GM23338 (cell line): Measurements from ENCODE around the gene TXLNG. TPM values are rescaled to one million over a fixed set of nuclear protein-coding genes. Genes with fewer than 3 reads are reported as not detected.

Source experiments
- ATAC-seq: fragments of 200-7000 bp; cut with Tn5 transposase; 3 replicates; pipeline ENCODE4 v1.9.1; 2020
- DNase-seq: peaks from one replicate; pipeline ENCODE4 v3.0.0-alpha.2; 2015; ENCODE audit warnings: low spot score
- H2AFZ ChIP-seq: fragments of 200-600 bp; sonication (generic); 2 replicates; pipeline ENCODE4 v1.8.0; 2016; ENCODE audit warnings: antibody characterized with exemption, mild to moderate bottlenecking, moderate library complexity
- H3F3A ChIP-seq: fragments of 200-600 bp; sonication (generic); replicated peaks from 2 replicates; pipeline ENCODE4 v1.8.0; 2017; ENCODE audit warnings: antibody characterized with exemption, mixed run types, low read depth
- H3K27ac ChIP-seq: fragments of 200-600 bp; sonication (generic); 2 replicates; pipeline ENCODE4 v1.6.1; 2016; ENCODE audit warnings: low read depth
- H3K27me3 ChIP-seq: fragments of 200-600 bp; sonication (generic); 2 replicates; pipeline ENCODE4 v1.8.0; 2016; ENCODE audit warnings: mild to moderate bottlenecking, mixed run types, moderate library complexity; ENCODE audit not compliant: insufficient read depth
- H3K36me3 ChIP-seq: fragments of 200-600 bp; sonication (generic); 2 replicates; pipeline ENCODE4 v1.8.0; 2016; ENCODE audit warnings: mild to moderate bottlenecking; ENCODE audit not compliant: insufficient read depth
- H3K4me1 ChIP-seq: fragments of 200-600 bp; sonication (generic); 2 replicates; pipeline ENCODE4 v1.8.0; 2016; ENCODE audit warnings: mild to moderate bottlenecking, moderate library complexity; ENCODE audit not compliant: insufficient read depth
- H3K4me2 ChIP-seq: fragments of 200-600 bp; sonication (generic); 2 replicates; pipeline ENCODE4 v1.7.1; 2017; ENCODE audit warnings: mixed run types
- H3K4me3 ChIP-seq: fragments of 200-600 bp; sonication (generic); 2 replicates; pipeline ENCODE4 v1.6.1; 2016; ENCODE audit warnings: mixed run types
- H3K79me2 ChIP-seq: fragments of 200-600 bp; sonication (generic); replicated peaks from 2 replicates; pipeline ENCODE4 v1.8.0; 2017; ENCODE audit warnings: mild to moderate bottlenecking; ENCODE audit not compliant: insufficient read depth
- H3K9me2 ChIP-seq: fragments of 200-600 bp; sonication (generic); 2 replicates; pipeline ENCODE4 v1.8.0; 2017; ENCODE audit not compliant: insufficient read depth
- H4K20me1 ChIP-seq: fragments of 200-600 bp; sonication (generic); replicated peaks from 2 replicates; pipeline ENCODE4 v1.8.0; 2017; ENCODE audit warnings: mild to moderate bottlenecking; ENCODE audit not compliant: insufficient read depth
- H3K27ac Mint-ChIP-seq: 2 replicates; pipeline ENCODE4 v1.8.0; 2020; ENCODE audit warnings: inconsistent platforms, mild to moderate bottlenecking, moderate library complexity, mixed read lengths
- H3K27me3 Mint-ChIP-seq: 3 replicates; pipeline ENCODE4 v1.8.0; 2022; ENCODE audit warnings: low read depth, mild to moderate bottlenecking, moderate library complexity, mixed read lengths, inconsistent platforms; ENCODE audit not compliant: insufficient read depth, poor library complexity
- H3K36me3 Mint-ChIP-seq: 3 replicates; pipeline ENCODE4 v1.8.0; 2021; ENCODE audit warnings: low read depth, mild to moderate bottlenecking, inconsistent platforms, moderate library complexity, mixed read lengths
- H3K4me1 Mint-ChIP-seq: 3 replicates; pipeline ENCODE4 v1.8.0; 2020; ENCODE audit warnings: mild to moderate bottlenecking, inconsistent platforms, mixed read lengths
- H3K4me3 Mint-ChIP-seq: 3 replicates; pipeline ENCODE4 v1.8.0; 2021; ENCODE audit warnings: moderate library complexity, mild to moderate bottlenecking, inconsistent platforms, mixed read lengths
- H3K9me3 Mint-ChIP-seq: 3 replicates; pipeline ENCODE4 v1.8.0; 2020; ENCODE audit warnings: moderate library complexity, mild to moderate bottlenecking, inconsistent platforms, mixed read lengths
- CREB1 ChIP-seq: fragments of 250-450 bp; sonication (Bioruptor Pico); IDR thresholded peaks from 2 replicates; pipeline ENCODE4 v1.5.0; 2020; ENCODE audit warnings: low read depth, mild to moderate bottlenecking, moderate library complexity
- EZH2 ChIP-seq: fragments of 200-600 bp; sonication (generic); IDR thresholded peaks from one replicate; pipeline ENCODE4 v1.8.0; 2017; ENCODE audit warnings: antibody characterized with exemption, mild to moderate bottlenecking, low read depth; ENCODE audit not compliant: unreplicated experiment
- EZH2phosphoT487 ChIP-seq: fragments of 200-600 bp; sonication (generic); IDR thresholded peaks from one replicate; pipeline ENCODE4 v1.8.1; 2018; ENCODE audit warnings: antibody characterized with exemption; ENCODE audit not compliant: unreplicated experiment
- JUNB ChIP-seq: IDR thresholded peaks from one replicate; pipeline ENCODE4 v1.6.1; 2016; ENCODE audit warnings: antibody characterized with exemption; ENCODE audit not compliant: unreplicated experiment
- NANOG ChIP-seq: IDR thresholded peaks from 2 replicates; pipeline ENCODE4 v1.6.1; 2016; ENCODE audit warnings: antibody characterized with exemption, borderline replicate concordance
- POLR2AphosphoS5 ChIP-seq: IDR thresholded peaks from 2 replicates; pipeline ENCODE4 v1.6.1; 2016; ENCODE audit warnings: antibody characterized with exemption, low read depth
- STAT1 ChIP-seq: IDR thresholded peaks from one replicate; pipeline ENCODE4 v1.6.1; 2016; ENCODE audit warnings: antibody characterized with exemption; ENCODE audit not compliant: unreplicated experiment
- ZNF114 ChIP-seq: fragments of 250-450 bp; sonication (Bioruptor Pico); IDR thresholded peaks from 2 replicates; pipeline ENCODE4 v1.5.0; 2020; ENCODE audit warnings: mild to moderate bottlenecking, moderate library complexity
- ZNF331 ChIP-seq: fragments of 250-450 bp; sonication (Bioruptor Pico); IDR thresholded peaks from 2 replicates; pipeline ENCODE4 v1.5.0; 2020; ENCODE audit warnings: low read depth, mild to moderate bottlenecking, moderate library complexity
- polyA plus RNA-seq: library from polyadenylated mRNA; unstranded; fragments of >200 nt; fragmentation: Nextera tagmentation; extraction: Ambion mirVana; gene quantifications from 2 replicates; pipeline ENCODE4 v1.2.1, GENCODE V29; 2016
- total RNA-seq: library from RNA; depleted of rRNA; stranded (reverse); fragments of >200 nt; shearing (Covaris generic); gene quantifications from 2 replicates; pipeline ENCODE4 v1.2.3, GENCODE V29; 2014
- TF ChIP-seq, protein P1 (sequence below), 2 experiments: fragments of 200-600 bp in 1 of 2; sonication (generic) in 1 of 2; conservative IDR thresholded peaks; 2 replicates each; pipeline versions ENCODE4 v1.5.1 to v1.6.1; 2016 to 2017; ENCODE audit warnings: antibody characterized with exemption in 2 of 2, low read depth in 2 of 2, mild to moderate bottlenecking in 2 of 2, moderate library complexity in 1 of 2
- TF ChIP-seq, protein P2 (sequence below): fragments of 250-450 bp; sonication (Bioruptor Pico); IDR thresholded peaks from 2 replicates; pipeline ENCODE4 v1.5.0; 2020; ENCODE audit warnings: mild to moderate bottlenecking, moderate library complexity
- TF ChIP-seq, protein P3 (sequence below): IDR thresholded peaks from 2 replicates; pipeline ENCODE4 v1.6.1; 2016; ENCODE audit warnings: antibody characterized with exemption
- TF ChIP-seq, protein P4 (sequence below): IDR thresholded peaks from one replicate; pipeline ENCODE4 v1.6.1; 2018; ENCODE audit warnings: antibody characterized with exemption; ENCODE audit not compliant: unreplicated experiment

Gene TXLNG
- total and polyA plus RNA-seq, 2 experiments from 2014 or later: 45.3 to 48.4 TPM

DNA sequence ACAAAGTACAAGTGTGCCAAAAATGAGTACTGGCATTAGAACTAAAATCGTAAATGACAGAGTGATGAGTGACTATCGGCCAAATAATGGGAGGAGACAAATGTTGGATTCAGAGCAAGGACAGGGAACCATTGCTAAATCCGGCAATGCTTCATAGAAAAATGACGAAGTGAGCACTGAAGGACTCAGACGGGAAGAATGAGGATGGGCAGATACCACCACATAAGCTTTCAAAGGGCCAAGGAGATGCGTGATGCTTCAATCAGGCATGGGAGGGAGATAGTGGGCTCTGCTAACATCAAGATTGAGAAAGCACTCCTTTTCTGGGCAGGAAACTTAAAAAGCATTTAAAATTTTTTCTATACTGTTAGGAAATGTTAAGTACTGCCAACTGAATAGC is 62.3 kb downstream of the TXLNG start:
- DNase-seq: no peak
- Mint-ChIP-seq H3K27me3 (no peaks in the 10 kb centered on the region), H3K36me3 (peaks cover 77% of the 10 kb centered on the region), H3K27ac (no peak overlapping the region), H3K9me3 (no peaks in the 10 kb centered on the region; the same call in 2 of the 3 replicates), H3K4me1 (peaks cover 4% of the 10 kb centered on the region), H3K4me3 (no peak overlapping the region)
- Histone ChIP-seq H3F3A (0 out of 2 replicates have a peak, but pooled peaks cover 8% of the 10 kb centered on the region), H3K27ac (no peak overlapping the region), H3K79me2 (peaks cover 5% of the 10 kb centered on the region; the same call in 1 of the 2 replicates), H3K4me1 (peaks cover 3% of the 10 kb centered on the region; the same call in 1 of the 2 replicates), H3K27me3 (no peaks in the 10 kb centered on the region), H3K4me2 (no peak overlapping the region), H3K4me3 (no peak overlapping the region), H2AFZ (no peak overlapping the region), H3K36me3 (peaks cover 9% of the 10 kb centered on the region; the same call in 1 of the 2 replicates), H4K20me1 (no peaks in the 10 kb centered on the region; the same call in 1 of the 2 replicates), H3K9me2 (no peaks in the 10 kb centered on the region)
- TF ChIP-seq POLR2AphosphoS5 (no peak), EZH2 (no peak), STAT1 (no peak), NANOG (no peak), EZH2phosphoT487 (no peak), JUNB (no peak), ZNF114 (CRISPR knock-in tag) (no peak), CREB1 (CRISPR knock-in tag) (no peak), ZNF331 (CRISPR knock-in tag) (no peak)
- TF ChIP-seq, protein P1, sequence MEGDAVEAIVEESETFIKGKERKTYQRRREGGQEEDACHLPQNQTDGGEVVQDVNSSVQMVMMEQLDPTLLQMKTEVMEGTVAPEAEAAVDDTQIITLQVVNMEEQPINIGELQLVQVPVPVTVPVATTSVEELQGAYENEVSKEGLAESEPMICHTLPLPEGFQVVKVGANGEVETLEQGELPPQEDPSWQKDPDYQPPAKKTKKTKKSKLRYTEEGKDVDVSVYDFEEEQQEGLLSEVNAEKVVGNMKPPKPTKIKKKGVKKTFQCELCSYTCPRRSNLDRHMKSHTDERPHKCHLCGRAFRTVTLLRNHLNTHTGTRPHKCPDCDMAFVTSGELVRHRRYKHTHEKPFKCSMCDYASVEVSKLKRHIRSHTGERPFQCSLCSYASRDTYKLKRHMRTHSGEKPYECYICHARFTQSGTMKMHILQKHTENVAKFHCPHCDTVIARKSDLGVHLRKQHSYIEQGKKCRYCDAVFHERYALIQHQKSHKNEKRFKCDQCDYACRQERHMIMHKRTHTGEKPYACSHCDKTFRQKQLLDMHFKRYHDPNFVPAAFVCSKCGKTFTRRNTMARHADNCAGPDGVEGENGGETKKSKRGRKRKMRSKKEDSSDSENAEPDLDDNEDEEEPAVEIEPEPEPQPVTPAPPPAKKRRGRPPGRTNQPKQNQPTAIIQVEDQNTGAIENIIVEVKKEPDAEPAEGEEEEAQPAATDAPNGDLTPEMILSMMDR (conservative IDR thresholded peaks at IDR 0.05; ENCODE audit: low read depth in 2 of 2): no peak
- TF ChIP-seq, protein P2, sequence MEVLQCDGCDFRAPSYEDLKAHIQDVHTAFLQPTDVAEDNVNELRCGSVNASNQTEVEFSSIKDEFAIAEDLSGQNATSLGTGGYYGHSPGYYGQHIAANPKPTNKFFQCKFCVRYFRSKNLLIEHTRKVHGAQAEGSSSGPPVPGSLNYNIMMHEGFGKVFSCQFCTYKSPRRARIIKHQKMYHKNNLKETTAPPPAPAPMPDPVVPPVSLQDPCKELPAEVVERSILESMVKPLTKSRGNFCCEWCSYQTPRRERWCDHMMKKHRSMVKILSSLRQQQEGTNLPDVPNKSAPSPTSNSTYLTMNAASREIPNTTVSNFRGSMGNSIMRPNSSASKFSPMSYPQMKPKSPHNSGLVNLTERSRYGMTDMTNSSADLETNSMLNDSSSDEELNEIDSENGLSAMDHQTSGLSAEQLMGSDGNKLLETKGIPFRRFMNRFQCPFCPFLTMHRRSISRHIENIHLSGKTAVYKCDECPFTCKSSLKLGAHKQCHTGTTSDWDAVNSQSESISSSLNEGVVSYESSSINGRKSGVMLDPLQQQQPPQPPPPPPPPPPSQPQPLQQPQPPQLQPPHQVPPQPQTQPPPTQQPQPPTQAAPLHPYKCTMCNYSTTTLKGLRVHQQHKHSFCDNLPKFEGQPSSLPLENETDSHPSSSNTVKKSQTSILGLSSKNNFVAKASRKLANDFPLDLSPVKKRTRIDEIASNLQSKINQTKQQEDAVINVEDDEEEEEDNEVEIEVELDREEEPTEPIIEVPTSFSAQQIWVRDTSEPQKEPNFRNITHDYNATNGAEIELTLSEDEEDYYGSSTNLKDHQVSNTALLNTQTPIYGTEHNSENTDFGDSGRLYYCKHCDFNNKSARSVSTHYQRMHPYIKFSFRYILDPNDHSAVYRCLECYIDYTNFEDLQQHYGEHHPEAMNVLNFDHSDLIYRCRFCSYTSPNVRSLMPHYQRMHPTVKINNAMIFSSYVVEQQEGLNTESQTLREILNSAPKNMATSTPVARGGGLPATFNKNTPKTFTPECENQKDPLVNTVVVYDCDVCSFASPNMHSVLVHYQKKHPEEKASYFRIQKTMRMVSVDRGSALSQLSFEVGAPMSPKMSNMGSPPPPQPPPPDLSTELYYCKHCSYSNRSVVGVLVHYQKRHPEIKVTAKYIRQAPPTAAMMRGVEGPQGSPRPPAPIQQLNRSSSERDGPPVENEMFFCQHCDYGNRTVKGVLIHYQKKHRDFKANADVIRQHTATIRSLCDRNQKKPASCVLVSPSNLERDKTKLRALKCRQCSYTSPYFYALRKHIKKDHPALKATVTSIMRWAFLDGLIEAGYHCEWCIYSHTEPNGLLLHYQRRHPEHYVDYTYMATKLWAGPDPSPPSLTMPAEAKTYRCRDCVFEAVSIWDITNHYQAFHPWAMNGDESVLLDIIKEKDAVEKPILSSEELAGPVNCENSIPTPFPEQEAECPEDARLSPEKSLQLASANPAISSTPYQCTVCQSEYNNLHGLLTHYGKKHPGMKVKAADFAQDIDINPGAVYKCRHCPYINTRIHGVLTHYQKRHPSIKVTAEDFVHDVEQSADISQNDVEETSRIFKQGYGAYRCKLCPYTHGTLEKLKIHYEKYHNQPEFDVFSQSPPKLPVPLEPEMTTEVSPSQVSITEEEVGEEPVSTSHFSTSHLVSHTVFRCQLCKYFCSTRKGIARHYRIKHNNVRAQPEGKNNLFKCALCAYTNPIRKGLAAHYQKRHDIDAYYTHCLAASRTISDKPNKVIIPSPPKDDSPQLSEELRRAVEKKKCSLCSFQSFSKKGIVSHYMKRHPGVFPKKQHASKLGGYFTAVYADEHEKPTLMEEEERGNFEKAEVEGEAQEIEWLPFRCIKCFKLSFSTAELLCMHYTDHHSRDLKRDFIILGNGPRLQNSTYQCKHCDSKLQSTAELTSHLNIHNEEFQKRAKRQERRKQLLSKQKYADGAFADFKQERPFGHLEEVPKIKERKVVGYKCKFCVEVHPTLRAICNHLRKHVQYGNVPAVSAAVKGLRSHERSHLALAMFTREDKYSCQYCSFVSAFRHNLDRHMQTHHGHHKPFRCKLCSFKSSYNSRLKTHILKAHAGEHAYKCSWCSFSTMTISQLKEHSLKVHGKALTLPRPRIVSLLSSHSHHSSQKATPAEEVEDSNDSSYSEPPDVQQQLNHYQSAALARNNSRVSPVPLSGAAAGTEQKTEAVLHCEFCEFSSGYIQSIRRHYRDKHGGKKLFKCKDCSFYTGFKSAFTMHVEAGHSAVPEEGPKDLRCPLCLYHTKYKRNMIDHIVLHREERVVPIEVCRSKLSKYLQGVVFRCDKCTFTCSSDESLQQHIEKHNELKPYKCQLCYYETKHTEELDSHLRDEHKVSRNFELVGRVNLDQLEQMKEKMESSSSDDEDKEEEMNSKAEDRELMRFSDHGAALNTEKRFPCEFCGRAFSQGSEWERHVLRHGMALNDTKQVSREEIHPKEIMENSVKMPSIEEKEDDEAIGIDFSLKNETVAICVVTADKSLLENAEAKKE (CRISPR knock-in tag): no peak
- TF ChIP-seq, protein P3, sequence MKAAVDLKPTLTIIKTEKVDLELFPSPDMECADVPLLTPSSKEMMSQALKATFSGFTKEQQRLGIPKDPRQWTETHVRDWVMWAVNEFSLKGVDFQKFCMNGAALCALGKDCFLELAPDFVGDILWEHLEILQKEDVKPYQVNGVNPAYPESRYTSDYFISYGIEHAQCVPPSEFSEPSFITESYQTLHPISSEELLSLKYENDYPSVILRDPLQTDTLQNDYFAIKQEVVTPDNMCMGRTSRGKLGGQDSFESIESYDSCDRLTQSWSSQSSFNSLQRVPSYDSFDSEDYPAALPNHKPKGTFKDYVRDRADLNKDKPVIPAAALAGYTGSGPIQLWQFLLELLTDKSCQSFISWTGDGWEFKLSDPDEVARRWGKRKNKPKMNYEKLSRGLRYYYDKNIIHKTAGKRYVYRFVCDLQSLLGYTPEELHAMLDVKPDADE: no peak
- TF ChIP-seq, protein P4, sequence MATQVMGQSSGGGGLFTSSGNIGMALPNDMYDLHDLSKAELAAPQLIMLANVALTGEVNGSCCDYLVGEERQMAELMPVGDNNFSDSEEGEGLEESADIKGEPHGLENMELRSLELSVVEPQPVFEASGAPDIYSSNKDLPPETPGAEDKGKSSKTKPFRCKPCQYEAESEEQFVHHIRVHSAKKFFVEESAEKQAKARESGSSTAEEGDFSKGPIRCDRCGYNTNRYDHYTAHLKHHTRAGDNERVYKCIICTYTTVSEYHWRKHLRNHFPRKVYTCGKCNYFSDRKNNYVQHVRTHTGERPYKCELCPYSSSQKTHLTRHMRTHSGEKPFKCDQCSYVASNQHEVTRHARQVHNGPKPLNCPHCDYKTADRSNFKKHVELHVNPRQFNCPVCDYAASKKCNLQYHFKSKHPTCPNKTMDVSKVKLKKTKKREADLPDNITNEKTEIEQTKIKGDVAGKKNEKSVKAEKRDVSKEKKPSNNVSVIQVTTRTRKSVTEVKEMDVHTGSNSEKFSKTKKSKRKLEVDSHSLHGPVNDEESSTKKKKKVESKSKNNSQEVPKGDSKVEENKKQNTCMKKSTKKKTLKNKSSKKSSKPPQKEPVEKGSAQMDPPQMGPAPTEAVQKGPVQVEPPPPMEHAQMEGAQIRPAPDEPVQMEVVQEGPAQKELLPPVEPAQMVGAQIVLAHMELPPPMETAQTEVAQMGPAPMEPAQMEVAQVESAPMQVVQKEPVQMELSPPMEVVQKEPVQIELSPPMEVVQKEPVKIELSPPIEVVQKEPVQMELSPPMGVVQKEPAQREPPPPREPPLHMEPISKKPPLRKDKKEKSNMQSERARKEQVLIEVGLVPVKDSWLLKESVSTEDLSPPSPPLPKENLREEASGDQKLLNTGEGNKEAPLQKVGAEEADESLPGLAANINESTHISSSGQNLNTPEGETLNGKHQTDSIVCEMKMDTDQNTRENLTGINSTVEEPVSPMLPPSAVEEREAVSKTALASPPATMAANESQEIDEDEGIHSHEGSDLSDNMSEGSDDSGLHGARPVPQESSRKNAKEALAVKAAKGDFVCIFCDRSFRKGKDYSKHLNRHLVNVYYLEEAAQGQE: no peak
- ATAC-seq: no peak
